Measurements from ENCODE around the gene MSI2. TPM values are rescaled to one million over a fixed set of nuclear protein-coding genes. Genes with fewer than 3 reads are reported as not detected.

MSI2 gene
- total RNA-seq, 1 experiment from 2014 or later: 85.2 TPM

DNA sequence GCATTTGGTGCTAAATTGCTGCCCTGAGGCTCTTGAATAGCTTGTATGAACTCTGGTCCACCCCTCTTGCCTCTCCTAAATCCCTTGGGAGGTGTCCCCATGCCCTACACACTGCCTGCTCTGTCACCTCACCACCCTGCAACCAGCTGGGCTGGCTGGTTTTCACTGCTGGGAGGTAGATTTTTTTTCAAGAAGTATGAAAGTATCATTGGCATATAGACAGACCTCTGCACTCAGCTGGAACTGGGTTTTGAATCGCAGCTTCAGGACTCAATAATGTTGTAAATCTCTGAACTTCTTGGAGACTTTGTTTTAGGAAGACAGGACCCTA lies 184.9 kb downstream of the MSI2 start:
- DNase-seq (ENCODE audit: low read depth, low spot score): no peak
- in situ Hi-C loops (cut with HindIII; ENCODE audit: low pct_unique_long_range_greater_than_20kb, low sequenced_read_pairs): no loop called here

DNA sequence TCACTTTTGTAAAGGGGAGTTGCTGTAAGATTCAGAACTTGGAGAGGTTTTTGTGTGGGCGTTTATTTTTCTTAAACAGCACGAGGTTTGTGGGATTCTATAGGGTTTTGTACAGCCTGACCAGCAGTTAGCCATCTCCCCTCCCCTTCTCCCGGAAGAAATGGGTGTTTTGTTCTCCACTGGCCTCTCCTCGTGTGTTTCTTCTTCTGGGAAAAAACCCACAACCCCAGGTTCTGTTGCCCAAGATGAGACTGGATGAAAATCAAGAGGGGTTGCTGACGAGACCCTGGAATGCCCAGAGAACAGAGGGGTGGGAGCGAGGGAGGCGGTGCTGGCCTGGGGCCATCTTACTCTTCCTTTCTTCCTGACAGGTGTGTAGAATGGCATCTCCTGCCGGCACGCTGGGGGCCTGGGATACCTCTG lies 186.1 kb downstream of the MSI2 start:
- in situ Hi-C loops (cut with HindIII; ENCODE audit: low pct_unique_long_range_greater_than_20kb, low sequenced_read_pairs): no loop called here
- peak; percentile 67 for DNase-seq (ENCODE audit: low read depth, low spot score)

DNA sequence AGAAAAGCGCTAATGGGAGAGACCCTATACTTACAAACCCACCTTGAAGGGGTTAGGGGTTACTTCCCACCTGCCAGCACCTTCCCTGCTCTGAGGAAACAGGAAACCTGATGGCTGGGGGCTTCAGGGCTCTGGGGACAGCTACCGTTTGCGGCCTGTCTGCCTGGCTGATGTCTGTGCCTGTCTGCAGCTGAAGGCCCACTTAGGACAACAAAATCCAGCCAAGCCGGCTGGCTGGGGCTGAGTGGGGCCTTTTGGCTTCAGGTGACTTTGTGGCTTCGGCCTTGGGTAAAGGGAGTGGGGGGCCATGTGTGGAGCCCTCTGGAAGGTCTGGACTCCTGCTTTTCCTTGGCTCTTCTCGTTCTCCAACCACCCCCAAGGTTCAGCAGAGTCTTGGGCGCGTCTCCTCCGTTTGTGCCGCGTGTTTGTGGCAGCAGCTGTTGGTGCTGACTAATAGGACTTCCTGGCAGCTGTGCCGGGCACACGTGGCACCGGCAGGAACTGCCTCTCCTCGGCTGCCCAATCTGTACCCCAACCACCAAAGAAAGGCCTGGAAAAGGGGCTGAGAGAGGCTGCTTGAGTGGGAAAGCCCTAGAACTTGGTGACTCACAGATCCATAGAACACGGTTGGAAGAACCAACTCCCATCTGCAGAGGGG lies 186.7 kb downstream of the MSI2 start:
- in situ Hi-C loops (cut with HindIII; ENCODE audit: low pct_unique_long_range_greater_than_20kb, low sequenced_read_pairs): no loop called here
- DNase-seq (ENCODE audit: low read depth, low spot score): no peak

- in situ Hi-C loops (cut with HindIII; ENCODE audit: low pct_unique_long_range_greater_than_20kb, low sequenced_read_pairs): no loop called here
- DNase-seq (ENCODE audit: low read depth, low spot score): no peak
Observed at GRCh38 chr17:57443781-57444180, 187.5 kb downstream of the MSI2 start.

DNA sequence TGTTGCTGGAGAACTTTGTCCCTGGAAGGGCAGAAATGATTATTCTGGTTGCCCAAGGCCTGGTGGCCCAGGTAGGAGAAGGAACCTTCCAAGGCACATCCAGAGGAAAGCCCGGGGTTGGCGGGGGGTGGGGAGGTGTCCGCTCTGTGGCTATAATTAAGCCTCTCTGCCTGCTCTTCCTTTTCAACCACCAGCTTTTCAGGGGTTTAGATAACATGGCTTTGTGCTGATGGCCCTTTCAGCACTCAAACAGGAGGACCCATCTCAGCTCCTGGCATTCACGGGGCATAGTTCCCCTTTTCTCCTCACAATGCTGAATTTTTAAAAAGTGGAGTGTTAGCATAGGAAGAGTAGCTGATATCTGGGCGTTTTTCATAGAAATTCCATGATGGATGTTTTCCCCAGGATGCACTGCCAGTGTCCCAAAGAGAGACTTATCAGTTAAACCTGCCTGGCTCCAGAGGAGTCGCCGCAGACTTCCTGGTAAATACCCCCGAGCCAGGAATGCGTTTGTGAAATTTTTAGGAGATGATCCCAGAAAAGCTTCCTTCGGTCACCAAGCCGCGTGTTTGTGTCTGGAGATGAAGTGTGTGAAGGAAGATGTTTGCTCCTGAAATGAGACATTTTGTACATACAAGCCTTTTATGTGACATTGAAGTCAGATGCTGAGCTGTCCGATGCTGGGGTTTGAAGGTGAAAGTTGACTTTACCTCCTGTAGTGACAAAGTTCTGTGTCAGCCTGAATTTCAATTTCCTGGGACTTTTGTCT lies 188.5 kb downstream of the MSI2 start:
- in situ Hi-C loops (cut with HindIII; ENCODE audit: low pct_unique_long_range_greater_than_20kb, low sequenced_read_pairs): no loop called here

GRCh38 chr17:57445772-57446472 lies 189.6 kb downstream of the MSI2 start:
- no peak for DNase-seq (ENCODE audit: low read depth, low spot score)
- in situ Hi-C loops (cut with HindIII; ENCODE audit: low pct_unique_long_range_greater_than_20kb, low sequenced_read_pairs): no loop called here

More for the DNA sequence above, 188.5 kb downstream of the MSI2 start:
- DNase-seq (ENCODE audit: low read depth, low spot score): no peak

DNA sequence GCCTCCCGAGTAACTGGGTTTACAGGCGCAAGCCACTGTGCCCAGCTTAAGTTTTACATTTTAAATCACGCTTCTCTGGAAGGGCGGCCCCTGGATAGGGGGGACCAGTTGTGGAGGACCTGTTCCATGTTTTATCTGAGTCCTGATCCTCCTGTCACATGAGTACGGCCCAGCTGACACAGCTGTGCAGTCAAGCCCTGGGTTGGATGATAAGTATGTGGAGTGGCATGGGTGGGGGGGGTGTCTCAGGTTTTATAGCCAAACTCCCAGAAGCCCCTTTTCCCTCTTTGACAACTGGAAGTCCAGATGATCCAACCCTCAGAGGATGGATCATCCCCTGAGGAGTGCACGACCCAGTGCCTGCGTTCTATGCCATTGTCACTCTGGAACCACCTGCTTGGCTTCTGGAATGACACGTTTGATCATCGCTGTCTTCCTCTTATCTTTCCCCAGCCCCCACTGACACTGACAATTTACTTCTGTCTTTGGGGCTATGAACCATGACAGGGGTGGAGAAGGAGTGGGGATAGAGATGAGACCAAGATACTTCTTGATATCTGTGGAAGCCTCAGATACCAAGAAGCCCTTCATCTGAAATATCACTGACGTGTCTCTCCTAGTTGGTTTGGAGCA lies 191.2 kb downstream of the MSI2 start:
- DNase-seq (ENCODE audit: low read depth, low spot score): no peak
- in situ Hi-C loops (cut with HindIII; ENCODE audit: low pct_unique_long_range_greater_than_20kb, low sequenced_read_pairs): no loop called here

DNA sequence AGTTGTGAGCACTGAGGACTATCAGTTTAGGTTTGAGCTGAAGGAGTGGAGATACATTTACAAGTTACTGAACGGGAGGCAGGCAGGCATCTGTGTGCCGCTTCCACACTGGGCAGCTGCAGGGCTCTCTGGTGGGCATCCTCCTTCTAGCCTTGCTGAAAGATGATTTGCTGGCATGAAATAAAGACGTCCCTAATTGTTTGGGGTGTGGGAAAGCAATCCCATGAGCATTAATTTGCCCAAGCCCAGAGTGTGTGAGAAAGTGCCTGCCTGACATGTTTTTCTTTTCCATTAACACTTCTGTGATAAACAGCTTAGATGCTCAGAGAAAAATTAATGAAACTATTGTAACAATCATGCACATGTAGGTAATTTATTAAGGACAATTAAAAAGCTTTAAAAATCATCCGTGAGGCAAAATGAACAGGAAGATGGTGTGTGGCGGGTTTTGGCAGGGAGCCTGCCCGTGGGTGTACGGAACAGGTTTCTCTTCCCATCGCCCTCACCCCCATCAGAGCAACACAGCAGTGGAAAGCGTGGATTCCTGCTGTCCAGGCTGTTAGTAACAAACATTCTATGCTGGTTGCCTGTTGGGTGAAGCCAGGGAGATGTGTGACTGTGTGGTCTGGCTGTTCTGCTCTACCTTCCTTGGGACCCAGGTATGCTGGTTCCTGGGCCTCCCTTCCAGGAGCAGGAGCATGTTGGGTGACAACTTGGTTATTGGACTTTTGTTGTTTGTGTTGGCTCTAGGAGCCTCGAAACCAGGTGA lies 191.9 kb downstream of the MSI2 start:
- in situ Hi-C loops (cut with HindIII; ENCODE audit: low pct_unique_long_range_greater_than_20kb, low sequenced_read_pairs): no loop called here

GRCh38 chr17:57448759-57449283 lies 192.5 kb downstream of the MSI2 start:
- in situ Hi-C loops (cut with HindIII; ENCODE audit: low pct_unique_long_range_greater_than_20kb, low sequenced_read_pairs): no loop called here
- no peak for DNase-seq (ENCODE audit: low read depth, low spot score)

More for the DNA sequence above, 191.9 kb downstream of the MSI2 start:
- DNase-seq (ENCODE audit: low read depth, low spot score): no peak

DNA sequence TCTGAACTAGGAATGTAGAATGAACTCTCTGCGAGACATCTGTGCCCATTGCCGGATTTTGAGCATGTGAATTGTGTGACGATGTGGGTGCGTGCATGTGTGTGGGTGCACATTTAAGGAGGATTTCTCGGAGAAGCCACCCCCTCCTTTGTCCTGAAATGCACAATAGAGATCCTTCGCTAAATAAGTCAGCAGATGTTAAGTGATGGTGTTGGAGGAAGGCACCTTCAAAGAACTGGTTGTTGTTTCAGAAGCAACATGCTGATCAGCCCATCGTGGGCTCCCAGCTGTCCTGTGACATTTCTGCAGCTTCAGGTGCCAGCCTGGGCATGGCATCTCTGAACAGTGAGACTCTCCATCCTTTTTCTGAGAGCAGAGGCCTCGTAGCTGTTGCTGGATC lies 194.9 kb downstream of the MSI2 start:
- DNase-seq (ENCODE audit: low read depth, low spot score): no peak
- in situ Hi-C loops (cut with HindIII; ENCODE audit: low pct_unique_long_range_greater_than_20kb, low sequenced_read_pairs): no loop called here

- no peak for DNase-seq (ENCODE audit: low read depth, low spot score)
- in situ Hi-C loops (cut with HindIII; ENCODE audit: low pct_unique_long_range_greater_than_20kb, low sequenced_read_pairs): no loop called here
Observed at GRCh38 chr17:57451643-57452042, 195.3 kb downstream of the MSI2 start.

DNA sequence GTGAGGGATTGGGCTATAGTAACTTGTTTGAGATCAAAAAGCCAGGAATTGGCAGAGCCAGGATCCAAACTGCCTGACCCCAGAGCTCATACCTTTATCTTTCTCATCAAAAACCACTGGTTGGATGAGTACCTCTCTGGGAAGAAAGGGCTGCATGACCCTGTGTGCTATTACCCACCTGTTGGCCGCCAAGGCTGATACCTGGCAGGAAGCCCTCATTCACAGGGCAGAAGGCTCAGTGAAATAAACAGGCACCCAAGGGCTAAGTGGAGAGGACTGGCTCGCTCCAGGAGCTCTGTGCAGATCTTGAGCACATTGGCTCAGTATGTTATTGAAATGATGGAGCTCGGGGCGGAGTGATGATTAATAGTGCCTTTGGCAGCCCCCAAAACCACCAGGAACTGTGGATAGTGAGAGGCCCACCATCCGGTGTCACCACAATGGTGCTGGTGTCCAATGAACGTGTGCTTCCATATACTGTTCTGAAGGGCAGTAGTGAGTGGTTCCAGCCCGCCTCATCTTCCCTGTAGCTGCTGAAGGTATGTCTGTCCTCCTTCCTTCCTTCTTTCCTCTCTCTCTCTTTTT lies 197.6 kb downstream of the MSI2 start:
- in situ Hi-C loops (cut with HindIII; ENCODE audit: low pct_unique_long_range_greater_than_20kb, low sequenced_read_pairs): no loop called here
- DNase-seq (ENCODE audit: low read depth, low spot score): no peak

- in situ Hi-C loops (cut with HindIII; ENCODE audit: low pct_unique_long_range_greater_than_20kb, low sequenced_read_pairs): no loop called here
Observed at GRCh38 chr17:57454729-57455062, 198.4 kb downstream of the MSI2 start.

DNA sequence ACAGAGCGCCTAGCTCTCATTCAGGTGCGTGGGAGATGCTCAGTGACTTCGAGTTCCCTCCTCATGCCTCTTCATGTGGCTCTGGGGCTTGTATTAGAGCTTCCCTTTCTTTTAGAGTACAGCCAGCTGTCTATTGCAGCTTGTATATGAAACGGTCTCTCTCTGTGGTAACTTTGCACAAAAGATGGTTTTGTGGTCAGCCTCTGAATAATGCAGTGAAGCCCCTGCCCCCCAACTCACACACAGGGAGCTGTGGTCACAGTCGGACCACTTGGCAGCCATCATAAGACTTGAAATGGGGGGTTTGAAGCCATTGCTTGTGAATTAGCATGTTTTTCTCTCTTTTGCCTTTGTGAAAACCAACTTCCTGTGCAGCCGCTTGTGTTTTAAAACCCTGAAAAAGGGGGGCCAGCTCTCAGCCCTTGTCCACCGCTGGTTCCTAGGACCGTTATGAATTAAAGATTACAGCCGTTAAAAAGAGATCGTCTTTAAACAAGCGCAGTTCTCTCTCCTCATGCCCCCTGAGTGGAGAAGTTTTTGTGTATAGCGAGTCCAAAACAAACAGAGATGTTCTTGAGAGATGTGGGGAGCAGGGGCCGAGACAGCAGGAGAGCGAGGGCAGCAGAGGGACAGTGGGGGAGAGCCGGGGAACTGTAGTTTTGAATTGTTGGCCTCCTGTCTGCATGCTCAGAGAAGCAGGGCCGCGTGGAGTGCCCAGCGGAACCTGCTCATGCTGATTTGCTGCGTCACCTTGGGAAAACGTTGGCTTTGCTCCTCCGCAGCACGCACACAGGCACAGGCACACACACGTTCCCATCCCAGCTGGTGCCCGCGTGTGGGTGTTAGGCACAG lies 199.0 kb downstream of the MSI2 start:
- in situ Hi-C loops (cut with HindIII; ENCODE audit: low pct_unique_long_range_greater_than_20kb, low sequenced_read_pairs): no loop called here
- DNase-seq (ENCODE audit: low read depth, low spot score): no peak

More at GRCh38 chr17:57454729-57455062, 198.4 kb downstream of the MSI2 start:
- DNase-seq (ENCODE audit: low read depth, low spot score): no peak

DNA sequence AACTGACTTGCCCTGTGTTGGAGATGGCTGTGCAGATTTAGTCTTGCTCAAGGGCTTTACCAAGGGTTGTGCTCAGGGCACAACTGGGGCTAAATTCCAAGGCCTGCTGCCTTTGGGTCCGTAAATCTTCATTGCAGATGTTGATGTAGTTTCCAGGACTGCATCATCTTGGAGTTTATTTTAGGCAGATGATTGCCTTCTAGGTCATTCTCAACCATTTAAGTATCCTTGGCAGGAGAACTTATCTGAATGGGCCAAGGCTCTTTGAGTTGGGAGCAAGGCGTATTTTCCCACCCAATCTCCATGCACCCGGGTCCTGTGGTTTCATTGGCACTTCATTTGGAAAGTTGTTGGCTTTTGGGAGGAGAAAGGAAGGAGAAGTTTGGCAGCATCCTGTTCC lies 200.3 kb downstream of the MSI2 start:
- in situ Hi-C loops (cut with HindIII; ENCODE audit: low pct_unique_long_range_greater_than_20kb, low sequenced_read_pairs): no loop called here

DNA sequence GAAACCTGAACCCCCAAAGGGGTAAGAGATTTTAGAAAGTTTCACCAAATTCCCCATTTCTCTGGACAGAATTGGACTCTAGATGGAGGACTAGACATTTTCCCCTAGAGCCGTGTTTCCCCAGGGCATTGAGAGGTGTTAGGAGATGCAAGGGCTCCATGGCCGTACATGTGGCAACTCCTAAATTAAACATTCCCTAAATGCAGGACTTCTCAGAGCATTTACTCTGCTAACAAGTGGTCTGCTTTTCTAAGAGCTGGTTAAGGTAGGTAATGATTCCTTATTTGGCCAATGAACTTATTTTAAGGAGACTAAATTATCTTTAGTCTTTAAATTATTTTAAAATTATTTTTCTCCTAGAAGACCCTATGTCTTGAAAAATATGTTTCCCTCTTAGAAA lies 200.9 kb downstream of the MSI2 start:
- in situ Hi-C loops (cut with HindIII; ENCODE audit: low pct_unique_long_range_greater_than_20kb, low sequenced_read_pairs): no loop called here
- DNase-seq (ENCODE audit: low read depth, low spot score): no peak

More for the DNA sequence above, 200.3 kb downstream of the MSI2 start:
- no peak for DNase-seq (ENCODE audit: low read depth, low spot score)

Data from SK-MEL-5 (cell line).